Measurements from ENCODE around the gene CLIP2.

GRCh38 chr7:74405899-74406512, 116.8 kb downstream of the CLIP2 start:
- TF ChIP-seq TAF1 (IDR thresholded peaks at IDR 0.05; ENCODE audit: borderline replicate concordance, low read depth, low read length) (no peak), POLR2AphosphoS5 (IDR thresholded peaks at IDR 0.05; ENCODE audit: low read depth, low read length) (no peak), POLR2A (IDR thresholded peaks at IDR 0.05; ENCODE audit: low read depth, low read length) (no peak)

All from GM12892 (cell line).